DMS79 (cell line): ENCODE results near the gene PDZRN3.

Source experiments
- DNase-seq: peaks from one replicate; lab custom pipeline; 2025; lab: John Stamatoyannopoulos, UW

Gene PDZRN3

GRCh38 chr3:73624821-73625665 is at the start of gene PDZRN3:
TSS of gene PDZRN3 (minus strand) at chr3:73624941.
- DNase-seq: no peak

DNA sequence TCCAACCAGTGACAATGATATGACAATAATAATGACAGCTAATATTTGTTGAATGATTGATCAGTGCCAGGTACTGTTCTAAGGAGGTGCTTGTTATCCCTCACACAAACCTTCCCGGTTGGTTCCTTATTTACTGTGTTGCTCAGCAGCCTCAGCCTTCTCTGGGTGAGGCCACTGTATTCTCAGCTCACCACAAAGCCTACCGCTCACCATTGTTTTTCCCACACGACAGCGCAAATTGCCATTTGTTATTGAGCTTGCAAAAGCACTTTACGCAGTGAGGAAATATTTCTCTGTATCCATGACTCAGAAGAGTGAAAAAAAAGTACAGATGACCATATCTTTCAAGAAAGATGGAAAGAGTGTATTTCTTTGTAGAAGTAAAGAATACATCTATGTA is 49.5 kb upstream of the PDZRN3 start:
- no peak for DNase-seq

DNA sequence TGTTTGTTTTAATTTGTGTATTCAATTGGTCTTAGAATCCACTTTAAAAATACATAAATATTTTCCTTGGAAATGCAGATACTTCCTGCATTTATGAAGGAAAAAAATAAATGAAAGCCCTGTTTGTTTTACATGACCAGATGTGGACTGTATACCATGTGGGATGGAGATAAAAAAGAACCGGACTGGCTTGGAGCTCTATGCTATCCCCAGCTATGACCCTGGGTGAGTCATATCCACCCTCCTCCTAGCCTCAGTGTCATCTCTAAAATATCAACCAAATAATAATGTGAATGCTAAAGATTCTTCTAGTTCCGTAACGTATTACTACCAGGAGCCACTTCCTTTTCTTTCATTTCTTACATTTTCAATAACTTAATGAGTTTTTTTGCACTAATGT is 44.5 kb upstream of the PDZRN3 start:
- DNase-seq: no peak

- no peak for DNase-seq
Observed at GRCh38 chr3:73668391-73668790, 43.6 kb upstream of the PDZRN3 start.

- DNase-seq: no peak
Observed at GRCh38 chr3:73667889-73668288, 43.1 kb upstream of the PDZRN3 start.

DNA sequence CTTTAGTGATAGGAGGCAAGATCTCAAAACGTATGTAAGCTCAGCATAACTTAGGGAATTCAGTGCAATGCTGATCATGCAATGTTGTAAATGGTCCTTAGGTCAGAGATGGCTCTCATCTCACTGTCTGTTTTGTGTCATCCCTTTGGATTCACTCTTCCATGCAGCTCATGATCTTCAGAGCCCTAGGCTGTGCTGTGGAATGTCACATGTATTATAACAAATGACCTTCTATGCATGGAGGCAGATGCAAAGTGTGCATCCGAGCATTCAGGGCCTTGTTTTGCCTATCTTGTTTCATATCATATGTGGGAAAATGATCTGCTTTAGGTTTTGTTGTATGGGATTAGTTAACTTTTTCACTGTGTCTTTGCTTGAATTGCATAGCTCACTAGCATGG is 40.5 kb upstream of the PDZRN3 start:
- no peak for DNase-seq

DNA sequence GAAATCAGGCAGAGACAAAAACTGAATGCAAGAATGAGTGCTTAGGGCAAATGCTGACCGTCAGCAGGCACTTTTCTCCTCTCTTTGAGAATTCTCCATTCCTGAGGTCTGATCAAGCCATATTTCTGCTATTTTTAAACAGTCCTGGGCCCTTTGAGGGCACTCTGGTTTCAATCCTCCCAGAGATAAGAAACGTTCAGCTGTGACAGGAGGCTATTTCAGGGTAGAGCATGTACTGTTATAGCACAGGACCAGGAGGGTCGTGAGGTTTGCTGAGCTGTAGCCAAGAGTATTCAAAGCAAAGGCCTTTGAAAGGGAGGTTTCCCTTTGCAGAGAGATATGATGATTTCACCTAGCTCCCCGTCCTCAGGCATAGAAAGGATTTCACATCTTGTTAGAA is 39.6 kb upstream of the PDZRN3 start:
- no peak for DNase-seq

- DNase-seq: no peak
Observed at GRCh38 chr3:73663495-73663894, 38.8 kb upstream of the PDZRN3 start.

GRCh38 chr3:73661265-73661664 is 36.5 kb upstream of the PDZRN3 start:
- no peak for DNase-seq

- no peak for DNase-seq
Observed at GRCh38 chr3:73658227-73658626, 33.5 kb upstream of the PDZRN3 start.

- no peak for DNase-seq
Observed at GRCh38 chr3:73657186-73657585, 32.4 kb upstream of the PDZRN3 start.

DNA sequence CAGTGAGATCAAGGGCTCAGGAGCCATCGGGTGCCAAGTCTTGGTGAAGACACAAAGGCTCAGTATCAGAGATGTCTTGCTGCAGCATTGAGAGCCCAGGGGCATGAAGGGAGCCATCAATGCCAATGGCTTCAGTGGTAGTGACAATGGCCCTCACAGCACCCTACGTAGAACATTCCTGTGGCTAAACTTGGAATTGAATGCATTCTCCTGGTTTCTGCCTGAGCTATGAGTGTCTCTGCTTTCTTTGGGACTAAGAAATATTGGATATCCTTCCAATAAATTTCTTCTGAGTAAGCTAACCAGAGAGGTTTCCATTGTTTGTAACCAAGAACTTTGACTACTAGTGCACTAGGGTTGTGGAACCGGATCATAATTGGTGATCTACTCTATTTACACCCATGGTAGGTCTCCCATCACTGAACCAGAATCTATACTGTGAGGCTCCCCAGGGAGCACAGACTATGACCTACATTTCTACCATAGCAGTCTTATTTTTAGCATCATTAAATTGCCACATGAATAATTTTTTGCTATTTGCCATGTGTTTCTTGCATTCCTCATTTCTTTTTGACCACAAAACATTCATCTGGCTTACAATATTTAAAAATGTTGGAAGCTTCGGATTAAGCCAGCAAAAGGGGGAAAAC is 31.6 kb upstream of the PDZRN3 start:
- DNase-seq: no peak

- DNase-seq: no peak
Observed at GRCh38 chr3:73655197-73655596, 30.5 kb upstream of the PDZRN3 start.

- no peak for DNase-seq
Observed at GRCh38 chr3:73653877-73654276, 29.1 kb upstream of the PDZRN3 start.

DNA sequence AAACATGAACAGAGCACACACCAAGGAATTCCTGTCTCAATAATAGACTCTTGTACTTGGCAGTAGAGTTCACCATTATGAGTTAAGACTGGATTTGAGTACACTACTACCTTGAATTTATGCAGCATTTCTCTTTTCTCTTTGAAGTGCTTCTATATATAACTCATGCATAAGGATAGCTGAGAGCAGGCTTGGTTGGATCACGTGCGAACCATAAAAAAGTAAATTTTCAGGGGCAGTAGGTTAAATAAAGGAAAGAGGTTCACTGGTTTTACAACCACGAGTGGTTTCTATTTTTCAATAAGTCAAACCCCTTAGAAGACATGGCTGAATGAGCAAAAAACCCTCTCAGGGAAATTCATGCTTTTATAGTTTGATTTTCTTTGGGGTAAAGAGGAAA is 28.6 kb upstream of the PDZRN3 start:
- DNase-seq: no peak

GRCh38 chr3:73652896-73653295 is 28.2 kb upstream of the PDZRN3 start:
- DNase-seq: no peak

- no peak for DNase-seq
Observed at GRCh38 chr3:73637042-73637441, 12.3 kb upstream of the PDZRN3 start.

GRCh38 chr3:73635254-73635653 is 10.5 kb upstream of the PDZRN3 start:
- no peak for DNase-seq

- DNase-seq: no peak
Observed at GRCh38 chr3:73633916-73634344, 9.2 kb upstream of the PDZRN3 start.

DNA sequence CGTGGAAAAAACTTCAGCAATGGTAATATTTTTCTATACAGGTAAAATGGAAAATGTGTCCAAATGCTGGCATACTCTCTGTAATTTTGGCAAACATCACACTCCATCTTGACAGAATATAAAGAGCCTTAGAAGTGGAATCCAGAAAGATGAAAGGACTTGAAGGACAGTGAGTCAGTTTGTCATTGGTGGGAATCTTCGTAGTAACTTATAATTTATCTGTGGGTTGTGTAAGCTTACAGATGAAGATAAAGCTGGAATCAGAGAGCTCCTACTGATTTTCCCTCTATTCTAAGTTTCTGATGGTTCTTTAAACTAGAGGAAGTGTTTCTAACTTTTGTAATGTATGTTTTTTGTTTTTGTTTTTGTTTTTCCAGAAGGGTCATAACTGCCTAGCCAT is 8.7 kb upstream of the PDZRN3 start:
- DNase-seq: no peak

DNA sequence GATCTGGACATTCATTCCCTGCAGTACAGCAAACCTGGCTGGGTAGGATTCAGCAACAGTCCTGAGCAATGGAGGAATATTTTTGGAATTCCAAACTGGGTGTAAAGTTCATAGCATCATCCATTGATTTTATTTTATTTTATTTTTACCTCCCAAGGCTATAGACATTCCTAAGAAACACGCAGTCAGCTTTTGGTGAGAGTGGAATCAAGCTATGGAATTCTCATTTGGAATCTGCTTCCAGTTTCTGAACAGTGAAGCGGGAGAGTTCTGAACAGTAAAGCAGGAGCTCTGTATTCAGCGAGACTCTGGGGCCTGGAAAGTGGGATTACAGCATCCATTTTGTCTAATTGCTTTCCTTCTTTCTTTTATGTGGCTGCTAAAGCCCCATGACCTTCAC is 1.4 kb upstream of the PDZRN3 start:
- no peak for DNase-seq

GRCh38 chr3:73624017-73624820 is 522 bp downstream of the PDZRN3 start:
- DNase-seq: no peak

DNA sequence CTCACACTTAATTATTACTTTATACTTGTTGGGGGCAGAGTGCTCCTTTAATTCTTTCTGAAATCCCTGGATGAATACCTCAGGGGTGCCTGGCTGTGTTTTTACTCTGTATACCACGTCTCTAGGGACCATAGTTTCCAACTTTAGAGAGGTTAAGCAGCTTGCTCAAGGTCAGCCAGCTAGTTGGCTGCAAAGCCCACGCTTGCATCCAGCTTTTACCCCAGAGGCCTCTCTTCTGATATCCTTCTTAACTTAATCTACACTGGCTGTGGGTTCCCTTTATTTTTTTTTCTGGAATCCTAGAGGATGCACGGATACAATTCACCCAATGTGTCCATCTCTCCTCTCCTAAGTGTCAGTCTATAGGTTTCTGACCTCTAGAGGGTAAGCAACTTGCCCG is 1.4 kb downstream of the PDZRN3 start:
- DNase-seq: no peak
